Kidney capillary endothelial cell (primary cell): ENCODE results near the gene OTUD3.

Experiments
- DNase-seq: peaks from one replicate; pipeline ENCODE4 v3.0.0-alpha.2; 2018; ENCODE audit warnings: low spot score

Gene OTUD3

GRCh38 chr1:19954059-19954458 lies 71.9 kb downstream of the OTUD3 start:
- no peak for DNase-seq

GRCh38 chr1:19955534-19956170 lies 73.5 kb downstream of the OTUD3 start:
- no peak for DNase-seq

- no peak for DNase-seq
These were observed 75.6 kb downstream of the OTUD3 start for GRCh38 chr1:19957779-19958178.

GRCh38 chr1:19960591-19960990 lies 78.4 kb downstream of the OTUD3 start:
- no peak for DNase-seq
